ENCODE results near the gene TMEM139.

The TMEM139 gene

DNA sequence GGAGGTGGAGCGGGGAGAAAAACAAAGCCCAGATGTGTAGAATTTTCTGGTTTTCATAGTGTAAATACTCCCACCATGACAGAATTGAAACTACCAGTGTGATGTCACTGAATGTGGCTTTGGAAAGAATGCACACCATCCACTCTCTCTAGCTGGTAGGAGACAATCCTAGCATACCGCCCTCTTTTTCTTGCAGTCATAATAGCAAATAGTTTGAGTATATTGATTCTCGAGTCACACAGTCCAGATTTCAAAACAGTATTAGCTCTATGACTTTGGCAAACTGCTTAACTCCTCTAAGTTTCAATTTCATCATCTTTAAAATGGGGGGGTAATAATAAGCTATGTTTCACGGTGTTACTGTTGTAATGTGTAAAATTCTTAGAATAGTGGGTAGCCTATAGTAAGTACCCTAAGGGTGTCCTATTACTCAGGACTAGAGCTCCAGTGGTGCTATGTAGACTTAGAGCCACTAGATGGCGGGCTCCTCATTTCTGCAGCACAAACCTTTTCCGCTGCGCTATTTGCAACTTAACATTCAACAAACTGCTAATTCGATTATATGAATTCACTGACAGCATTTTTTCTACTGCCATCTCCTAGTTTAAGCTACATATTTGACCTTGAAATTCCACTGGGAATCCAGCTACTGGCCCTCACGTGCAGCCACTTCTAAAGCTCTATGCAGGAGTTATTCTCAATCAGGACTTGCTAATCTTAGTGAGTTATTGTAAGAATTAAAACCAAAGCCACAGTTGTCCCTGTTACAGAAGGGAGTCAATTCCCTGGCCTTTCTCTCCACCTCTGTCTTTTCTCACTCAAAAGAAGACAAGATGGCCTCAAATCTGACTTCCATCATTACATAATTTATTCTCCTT is 44.2 kb upstream of the TMEM139 start:
- TF ChIP-seq ZNF274 (IDR thresholded peaks at IDR 0.05; ENCODE audit: low read depth, low read length) (no peak), YY1 (IDR thresholded peaks at IDR 0.05; ENCODE audit: insufficient read depth, insufficient read length) (no peak), SUZ12 (IDR thresholded peaks at IDR 0.05; ENCODE audit: extremely low read depth, insufficient read depth, insufficient read length) (no peak)
- H3K27me3 ChIP-seq (ENCODE audit: insufficient read depth, insufficient read length): no peaks in the 10 kb centered on the region
- H3K4me1 ChIP-seq (ENCODE audit: insufficient read depth, insufficient read length): no peaks in the 10 kb centered on the region
- H3K9me3 ChIP-seq (ENCODE audit: insufficient read depth, low read length): peaks cover 23% of the 10 kb centered on the region
- no peak overlapping the region for H3K4me3 ChIP-seq (ENCODE audit: insufficient read length, low read depth)
- peak; percentile 70 for DNase-seq (ENCODE audit: low read depth, low spot score)
- no peak overlapping the region for H3K9ac ChIP-seq (ENCODE audit: insufficient read length, low read depth)
- no peaks in the 10 kb centered on the region for H3K36me3 ChIP-seq (ENCODE audit: insufficient read depth, insufficient read length, low read length)

DNA sequence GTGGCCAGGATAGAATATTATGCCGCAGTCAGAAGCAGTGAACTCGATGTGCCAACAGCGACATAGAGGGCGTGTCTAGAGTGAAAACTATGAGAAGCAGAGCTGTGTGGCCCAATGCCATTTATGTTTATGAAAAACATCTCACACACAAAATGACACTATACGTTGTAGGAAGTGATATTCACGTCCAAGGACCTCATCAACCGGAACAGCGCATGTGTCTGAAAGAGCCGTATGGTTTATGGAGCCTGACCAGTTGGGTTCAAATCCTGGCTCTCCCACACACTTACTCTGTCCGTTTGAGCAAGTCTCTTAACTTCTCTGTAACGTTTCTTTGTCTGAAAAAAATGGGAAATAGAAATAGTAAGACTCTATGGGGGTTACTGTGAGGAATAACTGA is 42.5 kb upstream of the TMEM139 start:
- TF ChIP-seq ZNF274 (IDR thresholded peaks at IDR 0.05; ENCODE audit: low read depth, low read length): no peak
- no peak for TF ChIP-seq YY1 (IDR thresholded peaks at IDR 0.05; ENCODE audit: insufficient read depth, insufficient read length)
- no peak for TF ChIP-seq SUZ12 (IDR thresholded peaks at IDR 0.05; ENCODE audit: extremely low read depth, insufficient read depth, insufficient read length)
- no peak for DNase-seq (ENCODE audit: low read depth, low spot score)
- Histone ChIP-seq H3K9ac (ENCODE audit: insufficient read length, low read depth) (no peak overlapping the region), H3K27me3 (ENCODE audit: insufficient read depth, insufficient read length) (no peaks in the 10 kb centered on the region), H3K36me3 (ENCODE audit: insufficient read depth, insufficient read length, low read length) (no peaks in the 10 kb centered on the region), H3K4me3 (ENCODE audit: insufficient read length, low read depth) (no peak overlapping the region), H3K4me1 (ENCODE audit: insufficient read depth, insufficient read length) (no peaks in the 10 kb centered on the region), H3K9me3 (ENCODE audit: insufficient read depth, low read length) (0 out of 2 replicates have a peak, but pooled peaks cover 7% of the 10 kb centered on the region)

- no peak for TF ChIP-seq SUZ12 (IDR thresholded peaks at IDR 0.05; ENCODE audit: extremely low read depth, insufficient read depth, insufficient read length)
- TF ChIP-seq ZNF274 (IDR thresholded peaks at IDR 0.05; ENCODE audit: low read depth, low read length): no peak
- no peak for TF ChIP-seq YY1 (IDR thresholded peaks at IDR 0.05; ENCODE audit: insufficient read depth, insufficient read length)
- H3K36me3 ChIP-seq (ENCODE audit: insufficient read depth, insufficient read length, low read length): no peaks in the 10 kb centered on the region
- H3K4me3 ChIP-seq (ENCODE audit: insufficient read length, low read depth): no peak overlapping the region
- H3K27me3 ChIP-seq (ENCODE audit: insufficient read depth, insufficient read length): no peaks in the 10 kb centered on the region
- H3K9ac ChIP-seq (ENCODE audit: insufficient read length, low read depth): no peak overlapping the region
- H3K4me1 ChIP-seq (ENCODE audit: insufficient read depth, insufficient read length): no peaks in the 10 kb centered on the region
- no peak for DNase-seq (ENCODE audit: low read depth, low spot score)
- no peaks in the 10 kb centered on the region for H3K9me3 ChIP-seq (ENCODE audit: insufficient read depth, low read length)
These were observed 41.6 kb upstream of the TMEM139 start for GRCh38 chr7:143243111-143243510.

DNA sequence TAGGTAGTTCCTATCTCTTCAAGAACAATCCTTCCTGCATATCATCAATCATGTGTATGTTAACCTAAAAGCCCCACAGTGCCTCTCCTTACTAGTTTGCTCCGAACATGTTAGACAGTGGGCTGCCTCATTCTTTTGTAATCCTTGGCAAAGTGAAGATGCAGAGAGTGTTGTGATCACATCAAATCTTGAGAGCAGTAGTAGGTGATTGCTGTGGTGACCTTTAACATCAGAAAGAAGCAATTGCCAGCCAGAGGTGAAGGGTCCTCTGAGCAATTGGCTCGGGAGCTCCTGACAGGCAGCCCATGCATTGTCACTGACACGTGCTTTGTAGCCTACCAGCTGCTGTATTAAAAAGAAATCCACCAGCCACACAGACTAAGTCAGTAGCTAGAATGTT is 41.1 kb upstream of the TMEM139 start:
- no peaks in the 10 kb centered on the region for H3K9me3 ChIP-seq (ENCODE audit: insufficient read depth, low read length)
- no peaks in the 10 kb centered on the region for H3K36me3 ChIP-seq (ENCODE audit: insufficient read depth, insufficient read length, low read length)
- H3K4me1 ChIP-seq (ENCODE audit: insufficient read depth, insufficient read length): no peaks in the 10 kb centered on the region
- H3K9ac ChIP-seq (ENCODE audit: insufficient read length, low read depth): no peak overlapping the region
- H3K27me3 ChIP-seq (ENCODE audit: insufficient read depth, insufficient read length): no peaks in the 10 kb centered on the region
- TF ChIP-seq YY1 (IDR thresholded peaks at IDR 0.05; ENCODE audit: insufficient read depth, insufficient read length): no peak
- no peak for TF ChIP-seq SUZ12 (IDR thresholded peaks at IDR 0.05; ENCODE audit: extremely low read depth, insufficient read depth, insufficient read length)
- no peak for TF ChIP-seq ZNF274 (IDR thresholded peaks at IDR 0.05; ENCODE audit: low read depth, low read length)
- H3K4me3 ChIP-seq (ENCODE audit: insufficient read length, low read depth): no peak overlapping the region
- no peak for DNase-seq (ENCODE audit: low read depth, low spot score)

DNA sequence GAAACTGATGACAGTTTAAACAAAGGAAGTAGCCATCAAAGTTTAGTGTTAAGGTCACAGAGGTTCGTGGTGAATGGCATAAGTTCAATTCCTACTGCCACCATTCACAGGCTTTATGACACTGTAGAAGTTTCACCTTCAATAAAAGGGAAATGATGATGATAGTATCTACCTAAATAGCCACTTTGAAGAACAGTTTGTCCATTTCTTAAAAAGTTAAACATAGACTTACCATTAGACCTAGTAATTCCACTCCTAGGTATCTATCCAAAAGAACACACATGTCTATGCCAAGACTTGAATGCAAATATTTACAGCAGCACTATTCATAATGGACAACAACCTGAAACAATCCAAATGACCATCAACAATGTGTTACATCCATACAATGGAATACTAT is 40.4 kb upstream of the TMEM139 start:
- no peaks in the 10 kb centered on the region for H3K27me3 ChIP-seq (ENCODE audit: insufficient read depth, insufficient read length)
- no peaks in the 10 kb centered on the region for H3K36me3 ChIP-seq (ENCODE audit: insufficient read depth, insufficient read length, low read length)
- no peaks in the 10 kb centered on the region for H3K4me1 ChIP-seq (ENCODE audit: insufficient read depth, insufficient read length)
- DNase-seq (ENCODE audit: low read depth, low spot score): no peak
- no peak for TF ChIP-seq YY1 (IDR thresholded peaks at IDR 0.05; ENCODE audit: insufficient read depth, insufficient read length)
- no peak for TF ChIP-seq SUZ12 (IDR thresholded peaks at IDR 0.05; ENCODE audit: extremely low read depth, insufficient read depth, insufficient read length)
- TF ChIP-seq ZNF274 (IDR thresholded peaks at IDR 0.05; ENCODE audit: low read depth, low read length): no peak
- no peak overlapping the region for H3K9ac ChIP-seq (ENCODE audit: insufficient read length, low read depth)
- no peak overlapping the region for H3K4me3 ChIP-seq (ENCODE audit: insufficient read length, low read depth)
- H3K9me3 ChIP-seq (ENCODE audit: insufficient read depth, low read length): no peaks in the 10 kb centered on the region

DNA sequence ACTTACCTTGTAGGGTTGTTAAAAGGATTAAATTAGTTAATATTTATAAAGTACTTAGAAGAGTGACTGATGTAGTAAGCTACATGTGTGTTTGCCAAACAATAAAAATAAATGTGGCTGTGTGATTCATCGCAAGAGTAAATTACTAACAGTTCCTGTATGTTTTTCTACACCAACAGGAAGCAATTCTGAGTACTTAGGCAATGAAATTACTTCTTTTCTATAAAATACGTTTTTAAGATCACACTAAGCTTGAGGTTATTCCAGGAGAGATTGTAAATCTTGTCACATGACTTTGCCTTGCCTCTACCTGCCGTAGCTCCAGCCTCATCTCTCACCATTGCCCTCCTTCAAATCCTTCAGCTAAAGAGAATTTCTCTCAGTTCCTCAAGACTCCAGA is 39.6 kb upstream of the TMEM139 start:
- H3K36me3 ChIP-seq (ENCODE audit: insufficient read depth, insufficient read length, low read length): no peaks in the 10 kb centered on the region
- no peak for DNase-seq (ENCODE audit: low read depth, low spot score)
- H3K27me3 ChIP-seq (ENCODE audit: insufficient read depth, insufficient read length): no peaks in the 10 kb centered on the region
- H3K4me3 ChIP-seq (ENCODE audit: insufficient read length, low read depth): no peak overlapping the region
- no peaks in the 10 kb centered on the region for H3K4me1 ChIP-seq (ENCODE audit: insufficient read depth, insufficient read length)
- TF ChIP-seq ZNF274 (IDR thresholded peaks at IDR 0.05; ENCODE audit: low read depth, low read length): no peak
- TF ChIP-seq YY1 (IDR thresholded peaks at IDR 0.05; ENCODE audit: insufficient read depth, insufficient read length): no peak
- no peaks in the 10 kb centered on the region for H3K9me3 ChIP-seq (ENCODE audit: insufficient read depth, low read length)
- H3K9ac ChIP-seq (ENCODE audit: insufficient read length, low read depth): no peak overlapping the region

DNA sequence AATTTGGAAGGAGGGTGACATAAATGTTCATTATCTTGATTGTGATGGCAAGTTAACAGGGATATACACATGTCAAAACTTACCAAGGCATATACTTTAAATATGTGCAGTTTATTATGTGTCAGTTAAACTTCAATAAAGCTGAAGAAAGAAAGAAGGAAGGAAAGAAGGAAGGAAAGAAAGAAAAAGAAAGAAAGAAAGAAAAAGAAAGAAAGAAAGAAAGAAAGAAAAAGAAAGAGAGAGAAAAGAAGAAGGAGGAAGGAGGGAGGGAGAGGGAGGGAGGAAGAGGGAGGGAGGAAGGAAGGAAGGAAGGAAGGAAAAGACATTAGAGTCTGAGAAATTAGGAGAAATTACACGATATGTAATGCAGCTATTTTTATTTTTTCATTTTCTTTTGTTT is 37.4 kb upstream of the TMEM139 start:
- H3K36me3 ChIP-seq (ENCODE audit: insufficient read depth, insufficient read length, low read length): no peaks in the 10 kb centered on the region
- no peak for DNase-seq (ENCODE audit: low read depth, low spot score)
- no peak overlapping the region for H3K4me3 ChIP-seq (ENCODE audit: insufficient read length, low read depth)
- no peak overlapping the region for H3K9ac ChIP-seq (ENCODE audit: insufficient read length, low read depth)
- H3K9me3 ChIP-seq (ENCODE audit: insufficient read depth, low read length): no peaks in the 10 kb centered on the region
- TF ChIP-seq SUZ12 (IDR thresholded peaks at IDR 0.05; ENCODE audit: extremely low read depth, insufficient read depth, insufficient read length): no peak
- no peak for TF ChIP-seq ZNF274 (IDR thresholded peaks at IDR 0.05; ENCODE audit: low read depth, low read length)
- no peak for TF ChIP-seq YY1 (IDR thresholded peaks at IDR 0.05; ENCODE audit: insufficient read depth, insufficient read length)
- no peaks in the 10 kb centered on the region for H3K4me1 ChIP-seq (ENCODE audit: insufficient read depth, insufficient read length)
- no peaks in the 10 kb centered on the region for H3K27me3 ChIP-seq (ENCODE audit: insufficient read depth, insufficient read length)

Data from NT2/D1 (cell line).